ENCODE results near the gene SP8.

DNA sequence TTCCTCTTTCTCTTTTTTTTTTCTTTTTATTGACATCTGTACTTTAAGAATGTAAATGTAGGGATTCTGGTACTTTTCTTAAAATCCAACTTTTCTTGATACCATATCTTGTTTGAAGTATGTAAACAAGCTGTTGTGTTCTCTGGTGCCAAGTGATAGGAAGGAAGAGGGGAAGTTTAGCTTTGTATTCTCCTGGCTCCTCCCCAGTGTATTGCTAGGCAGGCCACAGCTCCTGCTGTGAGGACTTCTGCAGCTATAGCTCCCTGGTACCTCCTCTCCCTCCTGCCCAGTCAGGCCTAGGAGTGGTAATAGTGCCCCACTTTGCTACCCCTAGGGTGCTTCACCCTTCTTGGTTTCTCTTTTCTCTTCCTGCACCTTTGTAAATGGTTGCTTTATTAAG lies 45.3 kb upstream of the SP8 start:
- TF ChIP-seq, protein P1, sequence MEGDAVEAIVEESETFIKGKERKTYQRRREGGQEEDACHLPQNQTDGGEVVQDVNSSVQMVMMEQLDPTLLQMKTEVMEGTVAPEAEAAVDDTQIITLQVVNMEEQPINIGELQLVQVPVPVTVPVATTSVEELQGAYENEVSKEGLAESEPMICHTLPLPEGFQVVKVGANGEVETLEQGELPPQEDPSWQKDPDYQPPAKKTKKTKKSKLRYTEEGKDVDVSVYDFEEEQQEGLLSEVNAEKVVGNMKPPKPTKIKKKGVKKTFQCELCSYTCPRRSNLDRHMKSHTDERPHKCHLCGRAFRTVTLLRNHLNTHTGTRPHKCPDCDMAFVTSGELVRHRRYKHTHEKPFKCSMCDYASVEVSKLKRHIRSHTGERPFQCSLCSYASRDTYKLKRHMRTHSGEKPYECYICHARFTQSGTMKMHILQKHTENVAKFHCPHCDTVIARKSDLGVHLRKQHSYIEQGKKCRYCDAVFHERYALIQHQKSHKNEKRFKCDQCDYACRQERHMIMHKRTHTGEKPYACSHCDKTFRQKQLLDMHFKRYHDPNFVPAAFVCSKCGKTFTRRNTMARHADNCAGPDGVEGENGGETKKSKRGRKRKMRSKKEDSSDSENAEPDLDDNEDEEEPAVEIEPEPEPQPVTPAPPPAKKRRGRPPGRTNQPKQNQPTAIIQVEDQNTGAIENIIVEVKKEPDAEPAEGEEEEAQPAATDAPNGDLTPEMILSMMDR (IDR thresholded peaks at IDR 0.05; ENCODE audit: low read depth, low read length): no peak
- TF ChIP-seq POLR2A (IDR thresholded peaks at IDR 0.05; ENCODE audit: extremely low read depth, insufficient read length): no peak

Data from NB4 (cell line).